Right atrium auricular region (tissue), 2 donors: ENCODE measurements around the gene ARMC8. TPM values are rescaled to one million over a fixed set of nuclear protein-coding genes. Genes with fewer than 3 reads are reported as not detected.

Experiments
- DNase-seq: peaks from one replicate; pipeline ENCODE4 v3.0.0-alpha.2; 2019; ENCODE audit warnings: low spot score
- H3K27ac ChIP-seq, 2 donors: fragments of 200-600 bp; sonication (generic); 1 replicate in 1 of 2; 2 replicates in 1 of 2; pipeline ENCODE4 v1.5.1; 2016 to 2019
- H3K27me3 ChIP-seq, 2 donors: fragments of 200-600 bp; sonication (generic); one replicate each; pipeline versions ENCODE4 v1.5.1 to v1.6.0; 2017 to 2019
- H3K36me3 ChIP-seq: fragments of 200-600 bp; sonication (generic); one replicate; pipeline ENCODE4 v1.5.1; 2016
- H3K4me1 ChIP-seq, 2 donors: fragments of 200-600 bp; sonication (generic); one replicate each; pipeline versions ENCODE4 v1.5.1 to v1.6.0; 2017 to 2019
- H3K4me3 ChIP-seq, 2 donors: fragments of 200-600 bp; sonication (generic); 1 replicate in 1 of 2; 2 replicates in 1 of 2; pipeline ENCODE4 v1.5.1; 2017 to 2019; ENCODE audit warnings: mild to moderate bottlenecking in 1 of 2, moderate library complexity in 1 of 2
- H3K9me3 ChIP-seq, 2 donors: fragments of 200-600 bp; sonication (generic); one replicate each; pipeline ENCODE4 v1.5.1; 2019
- total RNA-seq, 2 donors: library from RNA; depleted of rRNA; stranded (reverse); fragments of >200 nt; gene quantifications; one replicate each; pipeline ENCODE4 v1.1.0, GENCODE V29; 2016
- TF ChIP-seq, protein P1 (sequence below), 2 donors: fragments of 200-600 bp; sonication (generic); IDR thresholded peaks; one replicate each; pipeline ENCODE4 v1.5.1; 2019; ENCODE audit warnings: antibody characterized with exemption in 2 of 2

Gene ARMC8
- total RNA-seq, 2 donors from 2014 or later, result 28.6 to 33.8 TPM

- no peaks in the 10 kb centered on the region for H3K4me1 ChIP-seq
- no peaks in the 10 kb centered on the region for H3K36me3 ChIP-seq
- H3K27ac ChIP-seq, result no peak overlapping the region
- no peak overlapping the region for H3K4me3 ChIP-seq
- H3K27me3 ChIP-seq, result no peaks in the 10 kb centered on the region
- TF ChIP-seq, protein P1, sequence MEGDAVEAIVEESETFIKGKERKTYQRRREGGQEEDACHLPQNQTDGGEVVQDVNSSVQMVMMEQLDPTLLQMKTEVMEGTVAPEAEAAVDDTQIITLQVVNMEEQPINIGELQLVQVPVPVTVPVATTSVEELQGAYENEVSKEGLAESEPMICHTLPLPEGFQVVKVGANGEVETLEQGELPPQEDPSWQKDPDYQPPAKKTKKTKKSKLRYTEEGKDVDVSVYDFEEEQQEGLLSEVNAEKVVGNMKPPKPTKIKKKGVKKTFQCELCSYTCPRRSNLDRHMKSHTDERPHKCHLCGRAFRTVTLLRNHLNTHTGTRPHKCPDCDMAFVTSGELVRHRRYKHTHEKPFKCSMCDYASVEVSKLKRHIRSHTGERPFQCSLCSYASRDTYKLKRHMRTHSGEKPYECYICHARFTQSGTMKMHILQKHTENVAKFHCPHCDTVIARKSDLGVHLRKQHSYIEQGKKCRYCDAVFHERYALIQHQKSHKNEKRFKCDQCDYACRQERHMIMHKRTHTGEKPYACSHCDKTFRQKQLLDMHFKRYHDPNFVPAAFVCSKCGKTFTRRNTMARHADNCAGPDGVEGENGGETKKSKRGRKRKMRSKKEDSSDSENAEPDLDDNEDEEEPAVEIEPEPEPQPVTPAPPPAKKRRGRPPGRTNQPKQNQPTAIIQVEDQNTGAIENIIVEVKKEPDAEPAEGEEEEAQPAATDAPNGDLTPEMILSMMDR (IDR thresholded peaks at IDR 0.05), result no peak
- peaks cover 0 to 18% of the 10 kb centered on the region in 2 donors for H3K9me3 ChIP-seq
- DNase-seq, result no peak
These were observed 121.7 kb downstream of the ARMC8 start for GRCh38 chr3:138308783-138309182.

DNA sequence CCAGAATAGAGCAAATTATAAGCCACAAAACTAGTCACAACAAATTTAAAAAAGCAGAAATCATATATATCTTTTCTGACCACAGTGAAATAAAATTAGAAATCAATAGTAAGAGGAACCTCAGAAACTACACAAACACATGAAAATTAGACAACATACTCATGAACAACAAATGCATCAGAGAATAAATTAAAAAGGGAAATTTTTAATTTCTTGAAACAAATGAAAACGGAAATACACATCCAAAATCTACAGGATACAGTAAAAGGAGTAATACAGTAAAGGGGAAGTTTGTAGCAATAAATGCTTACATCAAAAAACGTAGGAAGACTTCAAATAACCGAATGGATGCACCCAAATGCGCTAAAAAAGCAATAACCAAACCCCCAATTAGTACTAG, 123.4 kb downstream of the ARMC8 start:
- TF ChIP-seq, protein P1 (IDR thresholded peaks at IDR 0.05), result no peak
- H3K27me3 ChIP-seq, result no peaks in the 10 kb centered on the region
- no peaks in the 10 kb centered on the region for H3K36me3 ChIP-seq
- no peak overlapping the region for H3K4me3 ChIP-seq
- no peaks in the 10 kb centered on the region for H3K4me1 ChIP-seq
- H3K27ac ChIP-seq, result no peak overlapping the region
- no peak for DNase-seq
- H3K9me3 ChIP-seq, result peaks cover 0 to 18% of the 10 kb centered on the region in 2 donors

- no peak for DNase-seq
- Histone ChIP-seq H3K4me3 (no peak overlapping the region), H3K9me3 (peaks cover 0 to 2% of the 10 kb centered on the region in 2 donors), H3K36me3 (no peaks in the 10 kb centered on the region), H3K27me3 (no peaks in the 10 kb centered on the region), H3K27ac (no peak overlapping the region), H3K4me1 (no peaks in the 10 kb centered on the region)
- TF ChIP-seq, protein P1 (IDR thresholded peaks at IDR 0.05), result no peak
These were observed 127.7 kb downstream of the ARMC8 start for GRCh38 chr3:138314751-138315150.

DNA sequence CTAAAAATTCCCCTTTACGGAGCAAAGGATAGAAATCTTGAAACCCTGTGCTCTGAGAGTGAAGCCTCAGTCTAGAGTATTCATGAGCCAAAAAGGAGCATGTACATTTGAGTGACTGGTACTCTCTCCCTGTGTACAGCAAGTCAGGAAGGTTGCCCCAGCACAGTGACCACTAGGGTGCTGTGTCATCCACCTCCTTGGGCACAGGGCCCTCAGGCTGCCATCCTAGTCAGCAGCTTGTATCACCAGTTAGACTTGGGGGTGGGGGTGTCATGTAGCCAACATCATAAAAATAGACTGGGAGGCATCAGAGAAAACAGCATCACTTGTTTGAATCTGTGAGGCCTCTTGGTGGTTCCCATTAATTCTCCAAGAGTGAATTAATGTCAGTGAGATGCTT, 130.6 kb downstream of the ARMC8 start:
- Histone ChIP-seq H3K9me3 (no peaks in the 10 kb centered on the region), H3K27me3 (no peaks in the 10 kb centered on the region), H3K4me3 (no peak overlapping the region), H3K36me3 (no peaks in the 10 kb centered on the region), H3K27ac (no peak overlapping the region), H3K4me1 (no peaks in the 10 kb centered on the region)
- DNase-seq, result no peak
- TF ChIP-seq, protein P1 (IDR thresholded peaks at IDR 0.05), result no peak

DNA sequence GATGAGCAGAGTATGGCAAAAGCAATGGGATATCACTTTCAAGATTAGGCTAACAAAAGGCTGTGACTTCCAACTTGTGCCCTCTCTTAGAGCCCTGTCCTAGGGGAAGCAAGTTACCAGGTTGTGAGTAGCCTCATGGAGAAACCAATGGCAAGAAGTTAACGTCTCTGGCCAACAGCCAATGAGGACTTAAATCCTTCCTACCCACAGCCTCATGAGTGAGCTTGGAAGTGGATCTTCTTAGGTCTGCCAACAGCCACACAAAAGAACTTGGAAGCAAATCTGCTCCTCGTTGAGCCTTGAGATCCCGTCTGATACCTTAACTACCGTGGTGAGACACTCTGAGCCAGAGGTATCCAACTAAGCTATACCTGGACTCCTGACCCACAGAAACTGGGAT, 136.9 kb downstream of the ARMC8 start:
- H3K4me3 ChIP-seq, result no peak overlapping the region
- TF ChIP-seq, protein P1 (IDR thresholded peaks at IDR 0.05), result no peak

GRCh38 chr3:138325990-138326389, 138.9 kb downstream of the ARMC8 start:
- DNase-seq, result no peak

More for the DNA sequence above, 136.9 kb downstream of the ARMC8 start:
- Histone ChIP-seq H3K4me1 (peaks cover 0 to 7% of the 10 kb centered on the region in 2 donors), H3K27me3 (no peaks in the 10 kb centered on the region), H3K9me3 (no peaks in the 10 kb centered on the region), H3K27ac (no peak overlapping the region), H3K36me3 (no peaks in the 10 kb centered on the region)
- DNase-seq, result no peak

More at GRCh38 chr3:138325990-138326389, 138.9 kb downstream of the ARMC8 start:
- Histone ChIP-seq H3K27me3 (no peaks in the 10 kb centered on the region), H3K9me3 (no peaks in the 10 kb centered on the region), H3K27ac (no peak overlapping the region), H3K4me1 (peaks cover 0 to 18% of the 10 kb centered on the region in 2 donors), H3K4me3 (no peak overlapping the region), H3K36me3 (no peaks in the 10 kb centered on the region)
- TF ChIP-seq, protein P1 (IDR thresholded peaks at IDR 0.05), result no peak
